Esophagus muscularis mucosa (tissue), 4 donors: ENCODE measurements around the gene EIF2B1.

Experiments
- EP300 ChIP-seq: sonication (generic); formaldehyde crosslinking; IDR thresholded peaks from one replicate; pipeline ENCODE4 v1.6.1; 2017; ENCODE audit warnings: antibody characterized with exemption
- POLR2A ChIP-seq: fragments of 450-650 bp; IDR thresholded peaks from one replicate; pipeline ENCODE4 v1.6.1; 2017; ENCODE audit warnings: antibody characterized with exemption, moderate library complexity, mild to moderate bottlenecking, low read depth
- POLR2AphosphoS5 ChIP-seq, 2 donors: sonication (generic); formaldehyde crosslinking; IDR thresholded peaks; one replicate each; pipeline ENCODE4 v1.6.1; 2017; ENCODE audit warnings: antibody characterized with exemption in 2 of 2
- TF ChIP-seq, protein P1 (sequence below), 3 experiments: fragments of 200-600 bp in 2 of 3; fragments of 450-650 bp in 1 of 3; sonication (generic) in 2 of 3; IDR thresholded peaks; one replicate each; pipeline ENCODE4 v1.5.1; 2017 to 2019; ENCODE audit warnings: antibody characterized with exemption in 3 of 3, mild to moderate bottlenecking in 2 of 3, moderate library complexity in 1 of 3

DNA sequence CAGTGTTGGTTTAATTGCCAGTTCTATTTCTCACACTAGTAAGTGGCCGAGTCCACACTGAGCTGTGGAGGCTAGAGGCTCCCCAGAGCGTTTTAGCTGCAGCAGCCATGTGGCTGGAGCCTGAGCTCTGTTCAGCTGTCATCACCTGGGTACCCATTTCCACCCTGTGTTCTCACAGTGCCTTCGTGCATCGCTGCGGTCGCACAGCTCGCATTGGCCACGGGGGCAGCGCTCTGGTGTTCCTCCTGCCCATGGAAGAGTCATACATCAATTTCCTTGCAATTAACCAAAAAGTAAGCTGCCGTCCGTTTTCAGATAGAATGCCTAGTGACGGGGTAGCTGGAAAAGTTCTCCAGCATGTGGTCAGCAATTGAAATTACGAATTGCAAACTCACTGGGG lies 15.9 kb downstream of the EIF2B1 start:
- TF ChIP-seq, protein P1, sequence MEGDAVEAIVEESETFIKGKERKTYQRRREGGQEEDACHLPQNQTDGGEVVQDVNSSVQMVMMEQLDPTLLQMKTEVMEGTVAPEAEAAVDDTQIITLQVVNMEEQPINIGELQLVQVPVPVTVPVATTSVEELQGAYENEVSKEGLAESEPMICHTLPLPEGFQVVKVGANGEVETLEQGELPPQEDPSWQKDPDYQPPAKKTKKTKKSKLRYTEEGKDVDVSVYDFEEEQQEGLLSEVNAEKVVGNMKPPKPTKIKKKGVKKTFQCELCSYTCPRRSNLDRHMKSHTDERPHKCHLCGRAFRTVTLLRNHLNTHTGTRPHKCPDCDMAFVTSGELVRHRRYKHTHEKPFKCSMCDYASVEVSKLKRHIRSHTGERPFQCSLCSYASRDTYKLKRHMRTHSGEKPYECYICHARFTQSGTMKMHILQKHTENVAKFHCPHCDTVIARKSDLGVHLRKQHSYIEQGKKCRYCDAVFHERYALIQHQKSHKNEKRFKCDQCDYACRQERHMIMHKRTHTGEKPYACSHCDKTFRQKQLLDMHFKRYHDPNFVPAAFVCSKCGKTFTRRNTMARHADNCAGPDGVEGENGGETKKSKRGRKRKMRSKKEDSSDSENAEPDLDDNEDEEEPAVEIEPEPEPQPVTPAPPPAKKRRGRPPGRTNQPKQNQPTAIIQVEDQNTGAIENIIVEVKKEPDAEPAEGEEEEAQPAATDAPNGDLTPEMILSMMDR (IDR thresholded peaks at IDR 0.05): no peak
- no peak for TF ChIP-seq POLR2A
- no peak for TF ChIP-seq EP300
- TF ChIP-seq POLR2AphosphoS5 (IDR thresholded peaks at IDR 0.05): no peak
